Measurements from ENCODE around the gene LTBP2.

LTBP2 gene

GRCh38 chr14:74526854-74527585, 85.0 kb downstream of the LTBP2 start:
- DNase-seq (ENCODE audit: low read depth): no peak

DNA sequence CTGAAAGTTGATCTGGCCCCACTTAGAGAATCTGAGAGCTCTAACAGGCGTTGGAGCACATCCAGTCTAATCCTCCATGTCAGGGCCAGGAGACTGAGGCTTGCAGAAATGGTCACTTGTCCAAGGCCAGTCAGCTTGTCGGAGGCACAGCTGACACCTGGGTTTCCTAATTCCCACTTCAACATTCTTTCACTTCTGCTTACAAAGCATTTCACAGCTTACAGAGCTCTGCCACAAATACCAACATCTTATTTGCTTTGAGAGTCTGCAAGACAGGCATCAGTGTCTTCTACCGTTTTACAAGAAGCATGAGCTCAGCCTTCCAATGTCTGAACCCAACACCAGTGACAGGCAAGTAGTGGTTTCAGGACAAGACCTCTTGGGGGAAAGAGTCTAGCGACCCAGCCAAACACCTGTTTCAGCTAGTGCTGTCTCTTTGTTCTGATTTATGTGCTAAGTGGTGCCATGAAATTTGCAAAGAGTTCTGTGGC, 86.6 kb downstream of the LTBP2 start:
- DNase-seq (ENCODE audit: low read depth): no peak

GRCh38 chr14:74524812-74525135, 87.3 kb downstream of the LTBP2 start:
- no peak for DNase-seq (ENCODE audit: low read depth)

DNA sequence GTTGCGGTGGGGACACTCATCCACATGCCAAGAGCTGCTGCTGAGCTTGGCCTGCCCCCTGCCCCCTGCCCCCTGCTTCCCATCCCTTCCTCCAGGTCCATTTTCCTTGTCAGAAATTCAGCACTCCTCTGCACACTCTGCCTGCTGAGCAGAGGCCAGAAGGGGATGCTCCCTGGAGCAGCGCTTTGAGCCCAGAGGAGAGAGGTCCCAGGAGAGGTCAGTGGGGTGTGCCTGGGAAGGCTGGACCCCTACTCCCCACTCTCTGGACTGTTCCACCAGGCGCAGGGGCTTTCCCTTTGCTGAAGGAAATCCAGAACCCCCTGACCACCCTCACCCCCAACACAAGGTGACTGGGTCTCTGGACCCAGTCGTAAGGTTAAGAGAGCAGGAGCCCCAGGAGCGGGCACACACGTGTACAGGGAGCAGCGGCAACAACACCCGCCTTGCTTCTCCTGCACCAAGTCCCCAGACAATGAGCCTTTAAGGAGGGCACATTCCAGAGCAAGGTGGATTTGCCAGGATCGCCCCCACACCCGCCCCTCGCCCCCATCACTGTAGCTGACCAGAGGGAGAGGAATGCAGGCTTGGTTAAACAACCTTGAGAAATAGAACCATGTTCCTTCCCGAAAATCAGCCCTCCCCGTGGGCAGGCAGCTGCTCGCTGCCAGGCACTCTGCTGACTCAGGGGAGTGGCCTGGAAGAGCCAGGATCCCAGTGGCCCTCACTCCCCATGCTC, 87.8 kb downstream of the LTBP2 start:
- DNase-seq (ENCODE audit: low read depth): no peak

DNA sequence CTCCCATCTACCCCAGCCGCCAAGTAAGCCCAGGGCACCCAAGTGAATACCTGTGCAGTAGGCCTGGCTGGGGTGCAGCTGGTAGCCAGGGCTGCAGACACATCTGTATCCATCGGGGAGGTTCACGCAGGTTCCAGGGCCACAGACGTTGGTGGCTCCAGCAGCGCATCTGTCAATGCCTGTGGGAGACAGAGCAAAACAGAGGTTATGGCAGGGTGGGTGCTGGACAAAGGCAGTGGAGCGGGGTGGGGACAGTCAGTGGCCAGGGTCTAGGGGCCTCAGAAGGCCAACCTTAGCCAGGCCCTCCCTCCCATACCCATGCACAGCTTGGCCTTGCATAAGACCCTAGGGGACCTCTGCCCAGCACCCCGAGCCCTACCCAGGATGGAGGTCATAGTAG, 89.3 kb downstream of the LTBP2 start:
- no peak for DNase-seq (ENCODE audit: low read depth)

GRCh38 chr14:74521756-74522155, 90.3 kb downstream of the LTBP2 start:
- no peak for DNase-seq (ENCODE audit: low read depth)

DNA sequence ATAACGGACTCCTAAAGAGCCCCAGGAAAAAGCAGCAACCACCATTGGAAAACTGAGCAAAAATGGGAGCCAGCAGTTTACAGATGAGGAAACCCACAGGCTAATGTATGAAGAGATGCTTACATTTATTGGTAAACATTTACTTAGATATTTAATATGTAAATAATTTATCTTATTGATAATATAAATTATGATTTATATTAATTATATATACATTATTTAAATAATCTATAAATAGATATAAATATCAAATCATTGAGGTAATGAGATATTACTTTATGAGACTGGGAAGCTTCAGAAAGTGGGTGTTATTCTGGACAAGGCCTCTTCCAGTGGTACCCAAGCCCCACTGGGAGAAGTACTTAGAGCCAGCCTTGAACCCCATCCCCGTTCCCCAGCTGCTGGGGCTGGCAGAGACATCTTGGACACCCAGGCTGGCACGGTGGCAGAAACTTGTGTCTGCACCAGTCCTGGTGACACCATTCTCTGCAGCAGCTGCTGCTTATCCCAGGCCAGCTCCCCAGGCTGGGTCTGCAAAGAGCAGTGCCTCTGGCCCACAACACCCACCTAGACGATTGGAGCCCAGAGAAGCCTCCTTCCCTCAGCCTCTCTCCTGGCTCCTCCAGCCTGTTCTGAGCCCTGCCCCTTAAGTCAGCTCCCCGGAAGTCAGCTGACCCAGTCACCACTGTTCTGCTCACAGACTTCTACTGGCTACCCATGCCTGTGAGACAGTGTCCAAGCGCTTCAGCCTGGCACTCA, 92.5 kb downstream of the LTBP2 start:
- DNase-seq (ENCODE audit: low read depth): no peak

DNA sequence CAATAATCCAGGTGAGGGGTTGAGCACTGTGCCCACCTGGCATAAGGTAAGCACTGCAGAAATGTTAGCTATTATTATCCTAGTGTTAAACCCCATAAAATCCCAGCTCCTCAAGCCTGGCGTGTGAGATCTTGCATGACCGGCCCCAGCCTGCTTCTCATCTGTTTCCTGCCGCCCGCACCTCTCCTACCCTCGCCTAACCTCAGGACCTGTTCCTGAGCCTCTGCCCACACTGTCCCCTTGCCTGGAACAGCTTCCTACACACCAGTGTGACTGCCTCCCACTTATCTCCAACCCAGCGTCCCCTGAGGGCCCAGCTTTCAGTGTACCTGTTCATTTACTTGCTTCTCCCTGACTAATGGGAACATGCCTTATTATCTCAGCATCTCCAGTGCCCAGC, 93.8 kb downstream of the LTBP2 start:
- DNase-seq (ENCODE audit: low read depth): no peak

DNA sequence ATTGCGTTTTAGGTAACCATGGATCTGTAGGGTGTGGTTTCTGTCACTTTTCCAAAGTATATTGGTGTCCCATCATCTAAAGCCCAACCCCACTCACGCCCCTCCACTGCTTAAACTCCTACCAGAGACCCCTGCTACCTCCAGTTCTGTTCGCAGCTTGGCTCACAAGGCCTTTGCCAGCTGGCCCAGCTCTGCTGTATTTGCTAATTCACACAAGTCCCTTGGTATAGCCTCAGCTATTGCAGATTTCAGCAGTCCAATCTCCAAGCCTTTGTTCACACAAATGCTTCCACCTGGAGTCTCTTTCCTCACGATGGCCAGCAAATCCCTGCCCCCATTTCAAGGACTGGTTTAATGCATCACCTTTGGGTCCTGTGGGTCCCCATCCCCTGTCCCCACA, 94.3 kb downstream of the LTBP2 start:
- no peak for DNase-seq (ENCODE audit: low read depth)

GRCh38 chr14:74516451-74517160, 95.4 kb downstream of the LTBP2 start:
- DNase-seq (ENCODE audit: low read depth): no peak

GRCh38 chr14:74515891-74516412, 96.1 kb downstream of the LTBP2 start:
- no peak for DNase-seq (ENCODE audit: low read depth)

DNA sequence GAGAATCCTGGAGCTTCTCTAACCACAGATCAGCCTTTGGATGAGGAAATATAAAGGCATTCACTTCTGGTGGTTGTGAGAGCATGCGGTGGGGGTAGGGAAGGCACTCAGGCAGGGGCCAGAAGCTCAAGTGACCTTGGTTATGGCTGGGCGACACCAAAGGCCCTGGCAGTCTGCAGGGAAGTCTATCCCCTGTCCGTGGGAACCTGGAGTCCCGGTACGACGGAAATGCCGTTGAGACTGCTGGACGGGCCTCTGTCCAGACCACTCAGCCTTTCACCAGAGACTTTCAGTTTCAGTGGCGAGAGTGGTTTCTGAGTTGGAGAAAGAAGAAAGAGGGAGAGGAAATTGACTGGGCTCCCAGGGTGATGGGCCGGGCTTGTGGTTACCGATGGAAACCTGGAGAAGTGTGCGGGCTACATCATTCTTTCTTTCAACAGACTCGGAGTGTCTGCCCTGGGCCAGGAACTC, 97.5 kb downstream of the LTBP2 start:
- DNase-seq (ENCODE audit: low read depth): peak; percentile 61

DNA sequence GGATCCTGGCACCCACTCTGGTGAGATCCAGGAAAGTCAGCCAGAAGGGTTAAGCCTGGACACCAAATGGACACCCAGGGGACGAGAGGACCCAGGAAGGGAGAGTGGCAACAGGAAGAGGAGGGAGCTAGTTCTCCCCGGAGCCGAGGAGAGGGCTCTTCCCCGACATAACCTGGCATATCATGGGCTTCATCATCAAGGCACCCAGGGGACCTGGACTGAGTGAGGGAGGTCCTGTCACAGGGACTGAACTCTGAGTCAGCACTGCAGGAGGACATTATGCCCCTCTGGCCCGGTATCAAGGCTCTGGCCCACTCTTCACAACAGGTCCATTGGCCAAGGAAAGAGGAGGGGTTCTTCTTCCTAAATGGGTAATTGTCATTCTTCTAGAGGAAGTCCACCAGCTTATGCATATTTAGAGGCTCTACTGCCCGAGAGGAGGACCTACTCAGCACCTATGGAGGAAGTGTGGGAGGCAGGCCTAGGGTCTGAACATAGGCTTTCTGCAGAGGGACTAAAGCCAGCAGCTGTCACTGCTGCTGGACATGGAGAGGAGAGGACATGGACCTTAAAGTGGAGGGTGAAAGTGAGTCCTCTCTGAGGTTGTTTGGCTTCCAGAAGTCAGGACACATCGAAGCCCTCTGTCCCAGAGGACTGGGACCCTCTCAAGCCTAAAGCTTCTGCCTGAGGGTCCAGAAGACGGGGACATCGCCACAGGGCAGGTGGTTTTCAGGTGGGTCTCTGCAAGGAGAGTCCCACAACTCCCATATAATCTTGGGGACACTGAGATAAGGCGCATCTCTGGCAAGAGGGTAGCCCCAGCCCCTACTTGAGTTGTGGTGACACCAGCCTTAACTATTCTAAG, 99.8 kb downstream of the LTBP2 start:
- no peak for DNase-seq (ENCODE audit: low read depth)

DNA sequence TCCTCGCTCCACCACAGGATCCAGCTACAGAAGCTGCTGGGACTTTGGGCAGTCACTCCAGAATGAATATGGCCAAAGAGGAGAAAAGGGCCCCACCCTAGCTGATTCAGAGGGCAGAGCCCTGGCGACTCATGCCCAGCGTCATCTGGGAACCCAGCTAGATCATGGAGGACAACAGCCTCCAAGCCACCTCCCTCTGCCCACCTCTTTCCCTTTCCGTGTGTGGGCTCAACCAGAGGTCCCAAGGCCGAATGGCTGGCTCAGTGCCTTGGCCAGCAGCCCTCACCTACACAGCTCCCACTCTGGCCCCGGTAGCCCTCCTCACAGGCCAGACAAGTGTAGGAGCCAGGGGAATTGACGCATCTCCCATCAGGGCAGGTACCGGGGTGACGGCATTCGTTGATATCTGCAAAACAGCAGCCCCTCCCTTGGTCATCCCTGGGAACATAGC, 101.1 kb downstream of the LTBP2 start:
- DNase-seq (ENCODE audit: low read depth): peak; percentile 19

DNA sequence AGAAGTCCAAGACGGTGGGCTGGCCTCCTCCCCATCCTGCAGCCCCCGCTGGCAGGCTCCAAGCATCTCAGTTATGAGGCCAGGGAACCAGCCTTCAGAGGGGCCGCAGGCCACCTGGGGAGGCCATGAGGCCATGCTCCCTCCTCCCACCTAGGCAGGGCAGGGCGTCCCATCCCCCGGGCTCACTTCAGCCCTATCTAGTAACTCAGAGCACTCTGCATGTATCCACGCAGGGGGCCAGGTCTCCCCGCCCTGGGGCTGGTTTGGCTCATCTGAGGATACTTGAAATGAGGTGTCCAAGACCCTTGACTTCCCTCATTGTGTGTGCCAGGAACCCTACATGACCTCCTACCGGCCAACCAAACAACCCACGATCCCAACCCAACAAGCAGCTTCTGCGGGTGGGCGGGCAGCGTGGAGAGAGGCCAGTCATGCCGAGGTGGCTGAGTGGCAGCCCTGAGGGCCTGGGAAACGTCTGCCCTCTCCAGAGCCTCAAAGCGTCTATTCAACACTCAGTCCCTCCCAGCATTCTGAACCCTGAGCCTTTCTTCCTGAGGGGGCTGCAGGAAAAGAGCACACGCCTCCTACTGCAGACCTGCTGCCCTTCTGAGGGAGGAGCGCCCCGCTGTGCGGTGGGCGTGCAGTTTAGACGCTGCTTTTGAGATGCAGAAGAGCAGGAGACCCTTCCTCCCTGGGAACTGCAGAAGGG, 101.7 kb downstream of the LTBP2 start:
- DNase-seq (ENCODE audit: low read depth): no peak

DNA sequence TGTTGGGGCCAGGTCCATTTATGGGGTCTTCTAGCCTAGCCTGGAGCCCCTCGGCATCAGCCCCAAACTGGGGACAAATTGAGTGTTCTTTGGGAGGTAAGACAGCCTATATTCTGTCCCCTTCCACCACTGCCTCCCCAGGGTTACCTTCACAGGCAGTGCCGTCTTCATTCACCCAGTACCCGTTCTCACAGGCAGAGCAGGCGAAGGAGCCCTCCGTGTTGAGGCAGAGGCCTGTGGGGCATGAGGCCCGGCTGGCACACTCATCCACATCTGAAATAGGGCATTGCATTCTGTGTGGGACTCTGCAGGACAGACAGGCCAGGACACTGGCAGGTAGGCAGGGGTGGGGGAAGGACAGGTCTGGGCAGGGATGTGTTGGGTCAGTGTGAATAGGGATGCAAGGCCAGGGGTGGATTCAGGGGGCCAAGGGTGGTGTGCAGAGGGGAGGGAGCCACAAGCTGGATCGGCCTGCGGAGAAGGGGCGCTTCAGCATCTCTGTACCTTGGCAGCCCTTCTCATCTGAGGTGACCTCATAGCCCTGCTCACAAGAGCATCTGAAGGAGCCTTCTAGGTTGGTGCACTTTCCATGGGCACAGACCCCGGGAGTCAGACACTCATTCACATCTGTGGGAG, 102.3 kb downstream of the LTBP2 start:
- no peak for DNase-seq (ENCODE audit: low read depth)

- no peak for DNase-seq (ENCODE audit: low read depth)
Measured at GRCh38 chr14:74508844-74509428, 103.1 kb downstream of the LTBP2 start.

GRCh38 chr14:74508292-74508731, 103.7 kb downstream of the LTBP2 start:
- DNase-seq (ENCODE audit: low read depth): no peak

DNA sequence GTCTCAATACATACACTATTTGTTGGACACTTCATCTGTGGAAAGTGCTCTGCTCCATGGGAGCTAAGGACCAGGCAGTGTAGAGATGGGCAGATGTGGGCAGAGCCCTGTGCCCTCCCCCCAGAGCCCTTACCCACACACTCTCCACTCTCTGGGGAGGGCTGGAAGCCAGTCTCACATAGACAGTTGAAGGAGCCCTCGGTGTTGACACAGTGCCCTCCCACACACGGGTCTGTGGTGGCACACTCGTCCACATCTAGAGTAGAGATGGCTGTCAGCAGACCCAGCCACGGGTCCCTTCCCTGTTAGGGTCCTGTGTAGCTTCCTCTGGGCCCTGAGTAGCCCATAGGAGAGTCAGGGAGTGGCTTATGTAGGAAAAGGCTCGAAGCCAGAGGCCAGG, 104.2 kb downstream of the LTBP2 start:
- no peak for DNase-seq (ENCODE audit: low read depth)
